Activated T-cell treated with anti-CD3 and anti-CD28 coated beads, Interleukin-2, amount 50 U/mL, for 72 hours (primary cell): Measurements from ENCODE around the gene ARVCF. TPM values are rescaled to one million over a fixed set of nuclear protein-coding genes. Genes with fewer than 3 reads are reported as not detected.

Experiments used
- ATAC-seq, 2 donors: fragments of 150-1000 bp; cut with Tn5 transposase; replicated peaks in 1 of 2; 2 replicates each; pipeline ENCODE4 v1.10.0; 2021; ENCODE audit warnings: moderate library complexity in 2 of 2, mild to moderate bottlenecking in 1 of 2
- DNase-seq, 2 donors: peaks; one replicate each; pipeline ENCODE4 v3.0.0; 2021 to 2022; ENCODE audit warnings: mixed read lengths in 1 of 2
- H3K27ac Mint-ChIP-seq: one replicate; pipeline ENCODE4 v1.8.0; 2022; ENCODE audit warnings: mild to moderate bottlenecking, moderate library complexity, mixed read lengths
- H3K27me3 Mint-ChIP-seq: one replicate; pipeline ENCODE4 v1.8.0; 2022; ENCODE audit warnings: low read depth, mixed read lengths
- H3K36me3 Mint-ChIP-seq, 2 donors: one replicate each; pipeline ENCODE4 v1.8.0; 2022; ENCODE audit warnings: mixed read lengths in 2 of 2, mild to moderate bottlenecking in 1 of 2; ENCODE audit not compliant: insufficient read depth in 2 of 2
- H3K4me1 Mint-ChIP-seq: one replicate; pipeline ENCODE4 v1.8.0; 2022; ENCODE audit warnings: low read depth, mixed read lengths
- H3K4me3 Mint-ChIP-seq, 2 donors: one replicate each; pipeline ENCODE4 v1.8.0; 2022; ENCODE audit warnings: mild to moderate bottlenecking in 2 of 2, mixed read lengths in 2 of 2, moderate library complexity in 2 of 2
- H3K9me3 Mint-ChIP-seq, 2 donors: one replicate each; pipeline ENCODE4 v1.8.0; 2022; ENCODE audit warnings: mixed read lengths in 2 of 2
- total RNA-seq, 2 donors: library from RNA; stranded (reverse); gene quantifications; one replicate each; pipeline ENCODE4 v1.2.3, GENCODE V29; 2022

The ARVCF gene
- total RNA-seq, 2 donors from 2014 or later, result 1.7 to 5.5 TPM

DNA sequence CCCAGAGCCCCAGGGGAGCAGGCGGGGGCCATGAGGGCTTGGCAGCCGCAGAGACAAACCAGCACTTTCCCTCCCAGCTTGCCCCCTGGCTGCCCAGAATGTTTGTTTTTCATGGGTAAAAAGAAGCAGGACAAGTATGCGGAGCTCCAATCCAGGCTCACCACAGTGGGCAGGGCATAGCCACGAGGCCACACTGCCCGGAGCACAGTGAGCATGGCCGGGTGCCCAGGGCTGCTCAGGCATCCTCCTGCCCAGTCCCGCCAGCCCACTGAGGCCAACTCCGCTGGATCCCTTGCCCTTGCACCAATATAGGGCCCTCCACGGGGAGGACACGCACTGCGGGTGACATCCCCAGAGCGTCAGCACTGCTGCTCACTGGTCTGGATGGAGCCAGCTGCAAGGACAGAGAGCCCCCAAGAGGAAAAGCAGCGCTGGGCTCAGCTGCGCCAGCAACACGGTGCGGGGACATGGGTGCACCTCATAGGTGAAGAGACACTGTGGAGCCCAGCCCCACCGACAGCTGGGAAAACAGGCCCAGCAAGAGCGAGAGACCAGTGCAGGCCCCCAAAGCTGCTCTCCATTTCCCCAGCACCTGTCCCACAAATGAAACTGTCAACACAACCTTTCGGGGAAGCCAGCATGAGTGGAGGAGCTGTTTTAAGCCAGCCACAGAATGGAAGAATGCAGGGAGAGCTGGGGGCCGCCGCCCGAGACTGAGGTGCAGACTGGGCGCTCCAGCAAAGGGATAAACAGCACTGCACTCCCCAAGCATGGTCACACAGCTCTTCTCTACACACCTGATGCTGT is 24.8 kb downstream of the ARVCF start:
- DNase-seq (no peak), ATAC-seq (no peak)
- no peak overlapping the region for H3K4me3 Mint-ChIP-seq
- no peak overlapping the region for H3K27ac Mint-ChIP-seq
- no peaks in the 10 kb centered on the region for H3K4me1 Mint-ChIP-seq
- H3K36me3 Mint-ChIP-seq, result no peaks in the 10 kb centered on the region
- H3K27me3 Mint-ChIP-seq, result no peaks in the 10 kb centered on the region
- no peaks in the 10 kb centered on the region for H3K9me3 Mint-ChIP-seq

DNA sequence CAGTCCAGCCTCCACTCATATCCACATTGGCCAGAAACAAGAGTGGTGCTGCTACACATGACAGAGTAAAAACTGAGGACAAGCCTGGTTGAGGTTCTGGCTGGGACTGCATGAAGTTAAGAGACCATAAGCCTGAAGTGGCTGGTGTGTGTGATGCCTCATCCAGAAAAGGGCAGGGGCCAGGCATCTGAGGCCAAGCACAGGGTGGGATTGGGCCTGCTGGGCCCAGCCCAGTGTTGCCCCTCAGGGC is 25.3 kb downstream of the ARVCF start:
- no peaks in the 10 kb centered on the region for H3K9me3 Mint-ChIP-seq
- no peaks in the 10 kb centered on the region for H3K27me3 Mint-ChIP-seq
- H3K36me3 Mint-ChIP-seq, result no peaks in the 10 kb centered on the region
- no peak for ATAC-seq
- no peaks in the 10 kb centered on the region for H3K4me1 Mint-ChIP-seq
- H3K27ac Mint-ChIP-seq, result no peak overlapping the region
- no peak overlapping the region for H3K4me3 Mint-ChIP-seq
- no peak for DNase-seq

DNA sequence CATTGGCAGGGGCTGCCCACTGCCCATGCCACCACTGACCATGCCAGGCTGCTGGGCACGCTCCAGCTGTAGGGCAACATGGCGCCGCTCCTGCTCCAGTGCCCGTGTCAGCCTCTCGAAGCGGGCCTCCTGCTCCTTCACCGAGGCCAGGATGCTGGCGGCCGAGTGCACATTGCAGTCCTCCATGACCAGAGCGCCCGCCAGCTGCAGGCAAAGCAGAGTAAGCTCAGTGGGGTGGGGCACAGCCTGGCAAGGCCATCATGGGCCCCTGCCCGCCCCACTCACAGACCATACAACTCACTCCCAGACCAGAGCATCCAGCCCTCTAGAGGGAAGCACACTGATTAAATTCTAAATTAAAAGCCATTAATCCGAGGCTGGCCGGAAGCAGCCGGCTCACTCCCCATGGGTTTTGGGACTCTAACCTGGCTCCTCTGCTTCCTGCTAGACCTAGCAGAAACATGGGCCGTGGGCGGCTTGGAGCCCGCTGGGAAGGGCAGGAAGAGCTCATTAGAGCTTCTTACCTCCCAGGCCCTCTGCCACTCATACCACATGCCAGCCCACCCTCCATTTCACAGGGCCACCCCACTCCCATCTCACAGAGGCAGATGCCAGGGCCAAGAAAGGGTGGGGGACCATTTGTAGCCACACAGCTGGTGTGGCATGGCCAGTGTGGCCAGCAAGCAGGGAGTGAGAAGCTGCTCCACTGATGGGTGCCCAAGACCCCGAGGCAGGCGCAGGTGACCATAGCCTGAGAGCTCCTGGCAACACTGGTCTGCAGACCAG is 25.8 kb downstream of the ARVCF start:
- Mint-ChIP-seq H3K4me1 (no peaks in the 10 kb centered on the region), H3K4me3 (no peak overlapping the region), H3K27me3 (no peaks in the 10 kb centered on the region), H3K27ac (no peak overlapping the region), H3K36me3 (no peaks in the 10 kb centered on the region), H3K9me3 (no peaks in the 10 kb centered on the region)
- no peak for DNase-seq
- ATAC-seq, result no peak

DNA sequence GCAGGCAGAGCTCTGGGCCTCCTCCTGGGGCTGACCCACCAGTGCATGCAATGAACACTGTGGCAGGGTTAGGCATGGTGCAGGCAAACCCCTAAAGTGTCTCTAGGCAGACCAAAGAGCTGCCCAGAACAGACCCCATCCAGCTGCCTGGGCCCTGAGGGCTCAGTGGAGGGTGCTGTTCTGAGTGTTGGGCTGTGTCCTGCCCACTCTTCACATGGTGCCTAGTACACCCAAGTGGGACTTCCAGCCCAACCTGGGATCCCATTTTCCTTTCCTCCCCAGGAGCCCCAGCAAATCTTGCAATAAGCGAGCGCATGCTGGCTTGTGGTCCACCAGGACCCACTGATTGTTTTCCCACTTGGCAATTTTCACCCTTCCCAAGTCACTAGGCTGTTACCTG is 26.4 kb downstream of the ARVCF start:
- ATAC-seq (no peak), DNase-seq (no peak)
- Mint-ChIP-seq H3K4me3 (no peak overlapping the region), H3K27me3 (no peaks in the 10 kb centered on the region), H3K9me3 (no peaks in the 10 kb centered on the region), H3K36me3 (no peaks in the 10 kb centered on the region), H3K27ac (no peak overlapping the region), H3K4me1 (no peaks in the 10 kb centered on the region)

DNA sequence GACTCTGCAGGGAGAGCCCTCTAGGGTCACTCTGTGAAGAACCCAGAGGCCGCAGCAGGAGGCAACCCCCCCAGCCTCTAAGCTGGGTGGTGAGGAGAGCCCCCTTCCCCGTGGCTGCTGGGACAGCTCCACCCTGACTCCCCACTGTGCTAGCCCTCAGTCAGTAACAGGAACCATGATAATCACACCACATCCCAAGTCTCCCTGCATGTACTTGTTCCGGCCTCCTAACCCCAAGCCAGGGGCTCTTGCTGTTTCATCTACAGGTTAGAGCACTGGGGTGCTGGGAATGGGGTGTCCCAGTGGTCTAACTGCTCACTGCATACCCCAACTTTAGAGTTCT is 26.9 kb downstream of the ARVCF start:
- DNase-seq (no peak), ATAC-seq (no peak)
- no peaks in the 10 kb centered on the region for H3K27me3 Mint-ChIP-seq
- H3K9me3 Mint-ChIP-seq, result no peaks in the 10 kb centered on the region
- H3K4me3 Mint-ChIP-seq, result no peak overlapping the region
- no peaks in the 10 kb centered on the region for H3K36me3 Mint-ChIP-seq
- H3K27ac Mint-ChIP-seq, result no peak overlapping the region
- H3K4me1 Mint-ChIP-seq, result no peaks in the 10 kb centered on the region

DNA sequence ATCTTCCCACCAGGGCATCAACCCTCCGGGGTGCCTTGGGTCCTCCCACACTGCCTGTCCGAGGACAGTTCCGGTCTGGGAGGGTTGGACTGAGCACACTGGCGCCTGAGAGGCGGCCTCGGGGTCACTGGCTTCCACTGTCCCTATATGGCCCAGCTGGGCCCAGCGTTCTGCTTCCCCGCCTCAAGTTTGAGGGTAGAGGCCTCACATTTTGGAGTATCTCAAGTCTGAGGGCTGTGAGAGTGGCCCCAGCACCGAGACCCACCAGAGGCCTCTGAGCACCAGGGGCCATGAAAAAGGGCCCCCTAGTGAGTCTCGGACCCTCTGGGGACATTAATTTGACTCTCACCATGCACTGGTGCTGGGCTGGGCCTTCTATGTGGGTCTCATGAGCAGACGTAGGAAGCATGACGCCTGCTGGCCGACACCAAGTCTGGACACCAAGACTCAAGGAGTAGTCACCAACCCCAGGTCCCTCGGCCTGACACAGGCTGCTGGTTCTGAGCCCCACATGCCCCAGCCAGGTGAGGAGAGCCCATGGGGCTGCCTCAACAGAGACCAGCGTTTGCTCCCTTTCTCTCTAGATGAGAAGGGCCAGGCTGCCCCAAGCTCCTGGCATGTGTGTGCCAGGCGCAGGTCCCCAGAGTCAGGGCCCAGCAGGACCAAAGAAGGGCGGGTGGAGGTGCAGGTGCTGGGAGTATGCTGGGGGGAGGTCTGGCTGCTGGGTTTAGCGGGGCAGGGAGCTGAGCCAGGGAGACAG is 27.5 kb downstream of the ARVCF start:
- ATAC-seq (no peak), DNase-seq (no peak)
- no peak overlapping the region for H3K4me3 Mint-ChIP-seq
- H3K27me3 Mint-ChIP-seq, result no peaks in the 10 kb centered on the region
- no peaks in the 10 kb centered on the region for H3K36me3 Mint-ChIP-seq
- no peaks in the 10 kb centered on the region for H3K4me1 Mint-ChIP-seq
- no peaks in the 10 kb centered on the region for H3K9me3 Mint-ChIP-seq
- H3K27ac Mint-ChIP-seq, result no peak overlapping the region

DNA sequence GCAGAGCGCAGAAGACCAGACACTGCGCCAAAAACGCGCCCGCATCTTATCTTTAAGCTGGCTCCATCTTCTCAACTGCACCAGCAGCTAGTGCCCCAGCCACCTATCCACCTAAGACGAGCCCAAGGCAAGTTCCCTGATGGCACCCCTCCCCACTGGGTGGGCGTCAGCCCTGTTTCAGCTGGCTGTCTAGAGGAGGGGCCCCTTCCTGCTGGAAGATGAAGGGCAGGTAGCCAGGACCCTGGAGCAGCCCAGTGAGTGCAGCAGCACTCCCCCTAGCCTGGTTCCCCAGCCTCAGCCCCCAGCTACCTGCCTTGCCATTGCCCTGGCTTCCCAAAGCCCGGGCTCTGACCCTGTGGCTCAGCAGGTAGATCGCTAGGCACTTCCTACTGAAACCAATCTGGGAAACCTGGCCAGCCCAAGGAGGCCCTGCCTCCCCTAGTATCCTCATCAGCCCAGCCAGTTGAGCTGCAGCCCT is 28.3 kb downstream of the ARVCF start:
- no peaks in the 10 kb centered on the region for H3K27me3 Mint-ChIP-seq

DNA sequence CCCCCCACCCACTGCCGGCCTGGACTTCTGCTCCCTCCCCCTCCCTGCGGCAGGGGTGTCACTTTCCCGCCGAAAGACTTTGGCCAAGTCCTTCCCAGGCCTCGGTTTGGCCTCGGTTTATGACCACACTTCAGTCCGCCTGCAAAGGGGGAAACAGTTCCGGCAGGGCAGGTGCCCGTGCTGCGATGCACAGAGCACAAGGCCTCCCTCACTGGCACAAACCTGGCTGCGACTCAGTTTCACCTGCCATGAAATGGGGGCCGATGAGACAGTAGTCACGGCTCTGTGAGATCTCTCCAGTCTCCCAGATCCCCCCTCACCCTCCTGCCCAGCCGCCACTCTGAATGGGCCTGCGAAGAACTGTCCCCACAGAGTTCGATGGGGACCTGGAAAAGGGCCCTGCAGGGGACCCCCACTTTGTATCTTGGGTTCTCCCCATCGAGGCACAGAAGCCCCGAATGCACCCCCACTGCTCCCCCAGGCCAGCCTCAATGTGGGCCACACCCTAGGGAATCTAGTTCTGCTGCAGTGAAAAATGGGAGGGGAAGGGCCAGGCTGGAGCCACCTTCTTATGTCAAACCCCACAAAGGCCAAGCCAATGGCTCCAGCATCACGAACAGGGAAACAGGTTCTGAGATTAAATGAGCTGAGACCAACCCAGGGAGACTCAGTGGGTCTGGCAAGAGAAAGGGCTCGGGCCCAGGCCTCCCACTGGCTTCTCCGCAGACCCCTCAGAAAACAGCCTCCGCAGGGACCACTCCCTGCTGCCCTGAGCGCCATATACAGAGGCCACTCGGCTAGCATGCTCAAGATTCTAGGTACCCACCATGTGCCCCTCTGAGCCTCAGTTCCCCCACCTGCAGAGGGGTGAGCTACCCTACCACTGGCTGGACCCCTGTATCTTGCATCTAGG is 29.0 kb downstream of the ARVCF start:
- H3K9me3 Mint-ChIP-seq, result no peaks in the 10 kb centered on the region
- no peaks in the 10 kb centered on the region for H3K27me3 Mint-ChIP-seq
- no peaks in the 10 kb centered on the region for H3K4me1 Mint-ChIP-seq
- H3K36me3 Mint-ChIP-seq, result no peaks in the 10 kb centered on the region
- DNase-seq (no peak), ATAC-seq (no peak)
- no peak overlapping the region for H3K27ac Mint-ChIP-seq
- H3K4me3 Mint-ChIP-seq, result peak overlapping the region in 1 of 2 donors; percentile 65

More for the DNA sequence above, 28.3 kb downstream of the ARVCF start:
- H3K4me1 Mint-ChIP-seq, result no peaks in the 10 kb centered on the region
- no peak overlapping the region for H3K27ac Mint-ChIP-seq
- no peak for DNase-seq
- no peak for ATAC-seq
- H3K36me3 Mint-ChIP-seq, result no peaks in the 10 kb centered on the region
- no peaks in the 10 kb centered on the region for H3K9me3 Mint-ChIP-seq
- H3K4me3 Mint-ChIP-seq, result peak overlapping the region in 1 of 2 donors; percentile 4

DNA sequence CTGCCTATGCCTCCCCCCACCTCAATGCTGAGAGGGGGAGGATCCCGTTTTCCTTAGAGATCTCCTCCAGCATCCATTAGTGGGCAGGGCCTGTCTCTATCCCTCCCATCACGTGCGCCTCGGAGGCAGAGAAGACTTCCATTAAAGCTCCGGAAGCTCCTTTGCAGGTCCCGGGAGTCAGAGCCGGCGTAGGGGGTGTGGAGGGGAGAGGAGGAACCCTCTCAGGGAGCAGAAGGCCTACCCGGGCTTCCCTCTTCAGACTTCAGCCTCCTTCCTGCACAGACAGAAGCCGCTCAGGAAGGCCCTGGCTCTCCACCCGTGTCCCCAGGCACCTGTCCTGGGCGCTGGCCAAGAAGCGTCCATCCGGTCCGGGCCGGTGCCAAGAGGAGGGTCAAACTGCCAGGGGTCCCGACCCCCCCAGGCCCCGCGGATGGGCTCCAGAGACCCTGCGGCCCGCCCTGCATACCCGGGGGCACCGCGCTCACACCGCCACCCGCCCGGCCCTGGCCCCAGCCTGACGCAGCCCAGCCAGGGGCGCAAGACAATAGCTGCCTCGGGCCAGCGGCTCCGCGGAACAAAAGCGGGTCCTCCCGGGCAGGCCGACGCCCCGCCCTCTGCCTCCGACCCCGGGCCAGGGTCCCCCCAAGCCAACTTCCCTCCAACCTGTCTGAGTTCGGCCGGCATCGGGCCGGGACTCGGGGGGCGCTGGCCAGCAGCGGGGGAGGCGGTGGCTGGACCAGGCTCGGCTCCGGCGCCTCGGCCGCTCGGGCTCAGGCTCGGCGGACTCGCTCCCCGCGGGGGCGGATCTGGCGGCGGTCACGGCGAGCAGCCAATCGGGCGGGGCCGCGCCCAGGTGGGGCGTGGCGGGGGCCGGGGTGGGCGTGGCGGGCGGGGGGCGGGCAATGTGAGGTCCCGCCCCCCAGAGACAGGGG is 29.9 kb downstream of the ARVCF start:
- Mint-ChIP-seq H3K27me3 (no peaks in the 10 kb centered on the region), H3K4me1 (no peaks in the 10 kb centered on the region), H3K4me3 (peak overlapping the region; percentile 6 to 58), H3K9me3 (no peaks in the 10 kb centered on the region), H3K36me3 (no peaks in the 10 kb centered on the region), H3K27ac (no peak overlapping the region)
- ATAC-seq (peak; percentile 88 to 92), DNase-seq (peak; percentile 80 to 82)

DNA sequence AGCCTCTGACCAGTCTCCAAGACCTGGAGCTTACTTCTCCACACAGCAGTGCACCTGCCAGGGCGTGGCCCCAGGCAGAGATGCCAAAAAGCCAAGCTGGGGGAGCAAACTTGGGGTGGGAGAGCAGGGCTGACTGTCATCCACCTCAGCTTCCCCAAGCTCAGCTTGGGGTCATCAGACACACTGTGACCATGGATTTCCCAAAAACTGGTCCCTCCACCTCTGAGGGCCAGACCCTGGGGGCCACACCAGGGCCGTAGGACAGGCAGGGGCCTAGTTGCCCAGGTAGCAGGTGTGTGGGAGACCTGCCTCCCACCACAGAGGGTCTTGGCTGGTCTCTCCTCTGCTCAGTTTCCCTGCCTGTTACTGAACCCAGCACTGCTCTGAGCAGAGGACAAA is 30.6 kb downstream of the ARVCF start:
- no peaks in the 10 kb centered on the region for H3K36me3 Mint-ChIP-seq
- ATAC-seq (no peak), DNase-seq (no peak)
- H3K27ac Mint-ChIP-seq, result no peak overlapping the region
- no peaks in the 10 kb centered on the region for H3K9me3 Mint-ChIP-seq
- H3K4me1 Mint-ChIP-seq, result no peaks in the 10 kb centered on the region
- H3K27me3 Mint-ChIP-seq, result no peaks in the 10 kb centered on the region
- H3K4me3 Mint-ChIP-seq, result peak overlapping the region in 1 of 2 donors; percentile 58

DNA sequence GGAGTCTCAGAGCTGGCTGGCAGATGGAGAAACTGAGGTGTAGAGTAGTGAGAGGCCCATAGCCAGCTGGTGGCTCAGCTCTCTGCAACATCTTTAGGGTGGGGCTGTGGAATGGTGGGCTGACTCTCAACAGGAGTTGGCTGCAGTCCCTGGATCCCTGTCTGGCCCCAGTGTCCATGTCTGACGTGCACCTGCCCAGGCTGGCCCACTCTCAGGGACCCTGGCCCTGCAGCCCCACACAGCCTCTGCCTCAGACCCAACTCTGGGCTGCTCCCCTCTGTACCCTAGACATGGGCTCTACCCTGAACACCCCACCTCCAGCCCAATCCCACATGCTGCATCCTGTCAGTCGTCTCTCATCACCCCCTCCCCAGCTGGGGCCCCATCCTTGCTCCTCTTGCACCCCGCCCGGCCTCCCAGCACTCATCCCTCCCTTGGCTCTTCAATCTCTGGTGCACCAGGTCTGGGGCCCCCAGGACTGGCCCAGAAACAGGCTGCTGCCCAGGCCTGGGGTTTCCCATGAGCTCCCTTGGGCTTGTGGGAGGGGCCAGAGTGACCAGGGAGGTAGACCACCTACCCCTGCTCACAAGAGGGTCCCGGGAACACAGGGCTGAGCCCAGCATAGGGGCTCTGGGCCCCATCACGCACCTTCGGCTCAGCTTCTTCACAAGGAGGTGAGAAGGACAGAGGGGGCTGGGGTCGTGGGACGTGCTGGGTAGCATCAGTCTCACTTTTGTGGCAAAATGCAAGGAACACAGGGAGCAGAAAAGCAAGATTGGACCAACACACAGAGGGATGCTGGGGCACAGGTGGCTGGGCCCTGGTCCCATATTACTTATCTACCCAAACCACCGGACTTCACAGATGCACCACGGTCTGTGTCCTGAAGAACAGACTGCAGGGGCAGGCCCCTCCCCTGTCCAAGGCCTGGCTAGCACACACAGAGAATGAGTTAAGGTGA is 31.5 kb downstream of the ARVCF start:
- Mint-ChIP-seq H3K4me3 (no peak overlapping the region), H3K36me3 (no peaks in the 10 kb centered on the region), H3K27me3 (no peaks in the 10 kb centered on the region), H3K4me1 (no peaks in the 10 kb centered on the region), H3K9me3 (no peaks in the 10 kb centered on the region), H3K27ac (no peak overlapping the region)
- DNase-seq, result no peak
- ATAC-seq, result no peak
